ENCODE data around the gene LGMN. TPM values are rescaled to one million over a fixed set of nuclear protein-coding genes. Genes with fewer than 3 reads are reported as not detected.

Gene LGMN
- total and polyA plus RNA-seq, 8 donors = 75.4 to 251 (median 97.1) TPM

DNA sequence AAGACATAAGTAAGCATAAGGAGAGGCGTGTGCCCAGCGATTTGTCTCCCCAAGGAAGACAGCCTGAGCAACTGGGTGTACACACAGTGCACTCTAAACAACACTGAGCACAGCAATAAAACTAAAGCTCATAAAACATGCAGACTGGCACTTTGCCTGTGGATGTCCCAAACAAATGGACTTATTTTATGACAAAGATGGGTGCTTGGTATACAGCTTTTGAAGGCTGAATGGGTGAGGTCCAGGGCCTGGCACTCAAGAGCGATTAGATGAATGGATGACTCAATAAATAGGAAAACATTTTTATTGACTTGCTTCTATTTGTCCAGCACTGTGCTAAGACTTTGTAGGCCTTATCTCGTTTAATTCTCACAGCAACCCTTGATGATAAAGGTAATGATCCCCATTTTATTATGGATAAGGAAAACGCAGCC is 28.5 kb downstream of the LGMN start:
- intact Hi-C loops (cut with DNase I) = loop anchor here in 1 of 2 donors (10.0 kb wide), 1 partner anchor 65 kb away; no protein-coding TSS in a partner anchor

GRCh38 chr14:92719421-92719820 is 29.0 kb downstream of the LGMN start:
- peaks cover 0 to 16% of the 10 kb centered on the region in 2 donors for H3K36me3 ChIP-seq
- TF ChIP-seq CTCF (IDR thresholded peaks at IDR 0.05) = no peak
- intact Hi-C loops (cut with DNase I) = loop anchor here in 1 of 2 donors (10.0 kb wide), 1 partner anchor 65 kb away; no protein-coding TSS in a partner anchor
- no peak overlapping the region for H3K4me3 ChIP-seq
- H3K4me1 ChIP-seq = peaks cover 7 to 20% of the 10 kb centered on the region in 2 donors
- no peak for DNase-seq
- peak; percentile 21 for ATAC-seq
- peak overlapping the region; percentile 0 to 27 for H3K27ac ChIP-seq
- no peaks in the 10 kb centered on the region for H3K27me3 ChIP-seq
- no peaks in the 10 kb centered on the region for H3K9me3 ChIP-seq

More for the DNA sequence above, 28.5 kb downstream of the LGMN start:
- Histone ChIP-seq H3K27me3 (no peaks in the 10 kb centered on the region), H3K4me3 (no peak overlapping the region), H3K27ac (peak overlapping the region; percentile 0 to 27), H3K9me3 (no peaks in the 10 kb centered on the region), H3K36me3 (peaks cover 0 to 14% of the 10 kb centered on the region in 2 donors), H3K4me1 (peaks cover 9 to 24% of the 10 kb centered on the region in 2 donors)
- no peak for DNase-seq
- ATAC-seq = peak; percentile 16
- no peak for TF ChIP-seq CTCF (IDR thresholded peaks at IDR 0.05)

GRCh38 chr14:92718664-92719063 is 29.8 kb downstream of the LGMN start:
- no peak for TF ChIP-seq CTCF (IDR thresholded peaks at IDR 0.05)
- Histone ChIP-seq H3K4me3 (no peak overlapping the region), H3K36me3 (peaks cover 0 to 24% of the 10 kb centered on the region in 2 donors), H3K27ac (no peak overlapping the region), H3K9me3 (no peaks in the 10 kb centered on the region), H3K4me1 (peaks cover 7 to 15% of the 10 kb centered on the region in 2 donors), H3K27me3 (no peaks in the 10 kb centered on the region)
- ATAC-seq (no peak), DNase-seq (no peak)
- intact Hi-C loops (cut with DNase I) = loop anchor here in 1 of 2 donors (10.0 kb wide), 1 partner anchor 66 kb away; no protein-coding TSS in a partner anchor

GRCh38 chr14:92717571-92718042 is 30.8 kb downstream of the LGMN start:
- Histone ChIP-seq H3K9me3 (no peaks in the 10 kb centered on the region), H3K27me3 (no peaks in the 10 kb centered on the region), H3K27ac (no peak overlapping the region), H3K4me3 (no peak overlapping the region), H3K36me3 (peaks cover 0 to 34% of the 10 kb centered on the region in 2 donors), H3K4me1 (peaks cover 7 to 10% of the 10 kb centered on the region in 2 donors)
- ATAC-seq (no peak), DNase-seq (no peak)
- intact Hi-C loops (cut with DNase I) = loop anchor here in 1 of 2 donors (10.0 kb wide), 1 partner anchor 67 kb away; no protein-coding TSS in a partner anchor
- no peak for TF ChIP-seq CTCF (IDR thresholded peaks at IDR 0.05)

DNA sequence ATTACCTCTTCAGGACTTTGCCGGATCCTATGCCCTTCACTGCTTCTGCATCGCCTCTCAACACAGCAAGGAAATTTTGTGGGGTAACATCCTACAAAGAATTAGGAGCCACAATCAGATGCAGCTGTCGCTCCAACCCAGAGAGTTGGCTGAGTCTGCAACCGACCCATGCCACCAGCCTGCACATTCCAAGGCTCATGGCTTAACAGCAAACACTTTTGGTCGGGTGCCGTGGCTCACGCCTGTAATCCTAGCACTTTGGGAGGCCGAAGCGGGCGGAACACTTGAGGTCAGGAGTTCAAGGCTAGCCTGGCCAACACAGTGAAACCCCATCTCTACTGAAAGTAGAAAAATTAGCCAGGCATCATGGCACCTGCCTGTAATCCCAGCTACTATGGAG is 32.3 kb downstream of the LGMN start:
- Histone ChIP-seq H3K9me3 (no peaks in the 10 kb centered on the region), H3K36me3 (peaks cover 0 to 46% of the 10 kb centered on the region in 2 donors), H3K4me1 (peaks cover 7 to 10% of the 10 kb centered on the region in 2 donors), H3K4me3 (no peak overlapping the region), H3K27ac (no peak overlapping the region), H3K27me3 (no peaks in the 10 kb centered on the region)
- DNase-seq (no peak), ATAC-seq (no peak)
- intact Hi-C loops (cut with DNase I) = loop anchor here in 1 of 2 donors (10.0 kb wide), 1 partner anchor 69 kb away; no protein-coding TSS in a partner anchor
- no peak for TF ChIP-seq CTCF (IDR thresholded peaks at IDR 0.05)
